Nasal cavity respiratory epithelium epithelial cell of viscerocranial mucosa (primary cell): Measurements from ENCODE around the gene UCHL1. TPM values are rescaled to one million over a fixed set of nuclear protein-coding genes. Genes with fewer than 3 reads are reported as not detected.

ENCODE experiments used
- total RNA-seq: library from RNA; depleted of rRNA; stranded (reverse); fragments of >200 nt; gene quantifications from 2 replicates; pipeline ENCODE4 v1.2.3, GENCODE V29; 2014

The UCHL1 gene
- total RNA-seq: 10.1 and 23.9 TPM in 2 replicates

GRCh38 chr4:41256740-41257256 lies at the start of gene UCHL1:
Gene UCHL1 (plus strand): TSS chr4:41256928. CDS start chr4:41256977, 49 bp downstream.

DNA sequence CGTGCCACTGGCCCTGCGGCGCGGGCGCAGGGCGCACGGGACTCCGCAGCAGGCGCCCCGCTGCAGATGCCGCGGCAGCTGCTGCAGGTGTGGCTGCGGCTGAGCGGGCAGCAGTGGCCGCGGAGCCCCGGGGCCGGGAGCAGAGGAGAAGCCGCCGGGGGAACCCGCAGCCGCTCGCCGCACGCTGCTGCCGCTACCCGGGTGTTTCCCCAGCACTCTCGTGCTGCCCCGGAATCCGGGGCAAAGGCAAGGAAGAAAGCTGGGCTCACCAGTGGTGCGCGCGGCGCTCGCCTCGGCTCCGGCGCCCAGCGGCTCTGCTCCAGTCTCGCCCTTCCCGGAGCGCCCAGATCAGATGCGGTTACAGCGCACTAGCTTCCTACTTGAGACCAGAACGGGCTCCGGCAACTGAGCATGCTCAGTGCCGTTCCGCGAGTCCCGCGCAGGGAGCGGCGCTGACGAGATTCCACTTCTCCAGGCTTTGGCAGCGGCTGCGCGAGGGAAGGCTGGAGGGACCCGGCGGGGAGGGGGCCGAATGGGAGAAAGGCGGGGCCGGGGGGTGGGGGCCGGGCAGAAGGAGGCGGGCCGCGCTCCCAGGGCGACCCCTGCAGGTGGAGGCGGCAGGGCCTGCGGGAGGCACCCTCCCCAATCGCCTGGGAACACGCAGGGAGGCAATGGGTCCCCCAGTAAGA lies 42.4 kb upstream of the UCHL1 start, which contains the start of gene APBB2:
Gene APBB2 (minus strand): TSS at position 407 of the 689 bp plus-strand sequence. CDS start 181,288 bp downstream, outside the sequence.

Other genes with a start within 250 kb of the UCHL1 start
- 34.6 and 41.4 TPM in 2 replicates for gene APBB2, start 42.4 kb upstream of the UCHL1 start, total RNA-seq